ENCODE data around the gene PDLIM5. TPM values are rescaled to one million over a fixed set of nuclear protein-coding genes. Genes with fewer than 3 reads are reported as not detected.
A peak's percentile ranks its signal among the peaks of the same experiment; 100 is the strongest.

PDLIM5 gene
- polyA plus RNA-seq, 1 donor (not counting 4 experiments of a cell fraction or from before 2014, with no cell fraction given): 112 TPM

DNA sequence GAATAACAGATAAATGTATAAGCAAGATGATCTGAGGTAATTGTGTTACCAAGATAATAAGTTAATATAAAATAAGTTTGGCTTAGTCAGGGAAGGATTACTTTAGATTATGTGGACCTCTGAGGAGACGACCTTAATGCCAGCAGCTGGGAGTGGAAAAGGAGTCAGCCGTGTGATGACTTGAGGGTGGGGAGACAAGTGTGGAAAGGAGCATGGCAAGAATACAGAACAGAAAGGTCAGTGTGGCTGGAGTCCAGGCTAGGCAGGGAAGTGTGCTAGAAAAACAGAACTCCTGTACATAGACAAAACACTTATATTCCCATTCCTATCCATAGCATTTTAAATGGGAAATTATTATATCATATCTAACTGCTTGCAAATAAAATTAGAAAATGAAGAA lies 138.8 kb downstream of the PDLIM5 start:
- no peak for FAIRE-seq
- dilution Hi-C loops (cut with MboI; ENCODE audit: extremely low pct_ligation_motif_present, low sequenced_read_pairs): no loop called here
- H2AFZ ChIP-seq (ENCODE audit: control insufficient read depth, low read length): no peak overlapping the region
- H3K9me1 ChIP-seq (ENCODE audit: control insufficient read depth, extremely low read depth, insufficient read depth, low read length): no peaks in the 10 kb centered on the region
- DNase-seq (ENCODE audit: low read depth, low spot score): no peak
- H3K4me1 ChIP-seq (ENCODE audit: control insufficient read depth, extremely low read depth, insufficient read depth, low read length): no peaks in the 10 kb centered on the region
- no peak overlapping the region for H3K27ac ChIP-seq (ENCODE audit: control insufficient read depth, insufficient read depth, low read length)
- no peaks in the 10 kb centered on the region for H3K27me3 ChIP-seq (ENCODE audit: control insufficient read depth, extremely low read depth, insufficient read depth, low read length)
- no peak overlapping the region for H3K4me2 ChIP-seq (ENCODE audit: control insufficient read depth, extremely low read depth, insufficient read depth, low read depth, low read length)
- peaks cover 10 to 20% of the 10 kb centered on the region in 2 experiments for H3K36me3 ChIP-seq (ENCODE audit: control insufficient read depth in 2 of 2, extremely low read depth in 1 of 2, insufficient read depth in 2 of 2, low read length in 2 of 2)
- no peak for TF ChIP-seq EZH2 (IDR thresholded peaks at IDR 0.05; ENCODE audit: low read length)
- TF ChIP-seq, protein P1, sequence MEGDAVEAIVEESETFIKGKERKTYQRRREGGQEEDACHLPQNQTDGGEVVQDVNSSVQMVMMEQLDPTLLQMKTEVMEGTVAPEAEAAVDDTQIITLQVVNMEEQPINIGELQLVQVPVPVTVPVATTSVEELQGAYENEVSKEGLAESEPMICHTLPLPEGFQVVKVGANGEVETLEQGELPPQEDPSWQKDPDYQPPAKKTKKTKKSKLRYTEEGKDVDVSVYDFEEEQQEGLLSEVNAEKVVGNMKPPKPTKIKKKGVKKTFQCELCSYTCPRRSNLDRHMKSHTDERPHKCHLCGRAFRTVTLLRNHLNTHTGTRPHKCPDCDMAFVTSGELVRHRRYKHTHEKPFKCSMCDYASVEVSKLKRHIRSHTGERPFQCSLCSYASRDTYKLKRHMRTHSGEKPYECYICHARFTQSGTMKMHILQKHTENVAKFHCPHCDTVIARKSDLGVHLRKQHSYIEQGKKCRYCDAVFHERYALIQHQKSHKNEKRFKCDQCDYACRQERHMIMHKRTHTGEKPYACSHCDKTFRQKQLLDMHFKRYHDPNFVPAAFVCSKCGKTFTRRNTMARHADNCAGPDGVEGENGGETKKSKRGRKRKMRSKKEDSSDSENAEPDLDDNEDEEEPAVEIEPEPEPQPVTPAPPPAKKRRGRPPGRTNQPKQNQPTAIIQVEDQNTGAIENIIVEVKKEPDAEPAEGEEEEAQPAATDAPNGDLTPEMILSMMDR (optimal IDR thresholded peaks at IDR 0.05 in 1 of 3, IDR thresholded peaks at IDR 0.05 in 1 of 3, conservative IDR thresholded peaks at IDR 0.05 in 1 of 3; ENCODE audit: extremely low read depth in 1 of 3, insufficient read depth in 2 of 3, low read length in 3 of 3): no peak
- H3K9me3 ChIP-seq (ENCODE audit: control insufficient read depth, low read depth, low read length): no peaks in the 10 kb centered on the region
- no peaks in the 10 kb centered on the region for H3K79me2 ChIP-seq (ENCODE audit: control insufficient read depth, insufficient read depth, low read length)
- no peaks in the 10 kb centered on the region for H4K20me1 ChIP-seq (ENCODE audit: control insufficient read depth, extremely low read depth, insufficient read depth, low read length)
- no peak overlapping the region for H3K9ac ChIP-seq (ENCODE audit: control insufficient read depth, extremely low read depth, insufficient read depth, low read length)
- no peak overlapping the region for H3K4me3 ChIP-seq (ENCODE audit: control insufficient read depth in 2 of 3, extremely low read depth in 1 of 3, insufficient read depth in 2 of 3, low read depth in 1 of 3, low read length in 3 of 3)

- dilution Hi-C loops (cut with MboI; ENCODE audit: extremely low pct_ligation_motif_present, low sequenced_read_pairs): no loop called here
- no peak for TF ChIP-seq EZH2 (IDR thresholded peaks at IDR 0.05; ENCODE audit: low read length)
- TF ChIP-seq, protein P1 (optimal IDR thresholded peaks at IDR 0.05 in 1 of 3, IDR thresholded peaks at IDR 0.05 in 1 of 3, conservative IDR thresholded peaks at IDR 0.05 in 1 of 3; ENCODE audit: extremely low read depth in 1 of 3, insufficient read depth in 2 of 3, low read length in 3 of 3): no peak
- FAIRE-seq (peak; percentile 20), DNase-seq (ENCODE audit: low read depth, low spot score) (no peak)
- Histone ChIP-seq H3K27ac (ENCODE audit: control insufficient read depth, insufficient read depth, low read length) (no peak overlapping the region), H4K20me1 (ENCODE audit: control insufficient read depth, extremely low read depth, insufficient read depth, low read length) (no peaks in the 10 kb centered on the region), H3K27me3 (ENCODE audit: control insufficient read depth, extremely low read depth, insufficient read depth, low read length) (no peaks in the 10 kb centered on the region), H3K79me2 (ENCODE audit: control insufficient read depth, insufficient read depth, low read length) (no peaks in the 10 kb centered on the region), H3K4me3 (ENCODE audit: control insufficient read depth in 2 of 3, extremely low read depth in 1 of 3, insufficient read depth in 2 of 3, low read depth in 1 of 3, low read length in 3 of 3) (no peak overlapping the region), H2AFZ (ENCODE audit: control insufficient read depth, low read length) (no peak overlapping the region), H3K36me3 (ENCODE audit: control insufficient read depth in 2 of 2, extremely low read depth in 1 of 2, insufficient read depth in 2 of 2, low read length in 2 of 2) (peaks cover 8 to 15% of the 10 kb centered on the region in 2 experiments), H3K9me3 (ENCODE audit: control insufficient read depth, low read depth, low read length) (no peaks in the 10 kb centered on the region), H3K4me2 (ENCODE audit: control insufficient read depth, extremely low read depth, insufficient read depth, low read depth, low read length) (no peak overlapping the region), H3K9me1 (ENCODE audit: control insufficient read depth, extremely low read depth, insufficient read depth, low read length) (no peaks in the 10 kb centered on the region), H3K9ac (ENCODE audit: control insufficient read depth, extremely low read depth, insufficient read depth, low read length) (no peak overlapping the region), H3K4me1 (ENCODE audit: control insufficient read depth, extremely low read depth, insufficient read depth, low read length) (no peaks in the 10 kb centered on the region)
Measured at GRCh38 chr4:94591289-94591688, 139.5 kb downstream of the PDLIM5 start.
